HG03575 (cell line): ENCODE measurements around the gene ZNF610.

ENCODE experiments used
- ATAC-seq: cut with Tn5 transposase; IDR thresholded peaks from one replicate; pipeline ENCODE4 v1.9.1; 2021; ENCODE audit not compliant: unreplicated experiment, insufficient number of reproducible peaks, low FRiP score; ENCODE audit errors: extremely low read depth

Gene ZNF610

DNA sequence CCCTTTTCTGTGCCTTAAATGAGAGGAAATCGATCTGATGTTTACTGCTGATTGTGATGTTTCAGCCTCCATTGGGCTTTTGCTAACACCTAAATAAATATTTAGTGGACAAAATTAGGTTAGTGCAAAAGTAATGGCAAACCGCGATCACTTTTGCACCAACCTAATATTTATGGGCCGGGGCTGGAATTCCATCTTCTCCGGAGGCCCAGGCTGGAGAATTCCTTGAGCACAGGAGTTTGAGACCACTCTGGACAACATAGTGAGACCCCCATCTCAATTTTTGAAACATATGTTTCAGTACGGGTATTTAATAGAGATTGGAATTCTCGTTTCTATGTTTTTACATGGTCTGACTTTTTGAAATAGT lies 34.3 kb downstream of the ZNF610 start:
- ATAC-seq, result no peak

DNA sequence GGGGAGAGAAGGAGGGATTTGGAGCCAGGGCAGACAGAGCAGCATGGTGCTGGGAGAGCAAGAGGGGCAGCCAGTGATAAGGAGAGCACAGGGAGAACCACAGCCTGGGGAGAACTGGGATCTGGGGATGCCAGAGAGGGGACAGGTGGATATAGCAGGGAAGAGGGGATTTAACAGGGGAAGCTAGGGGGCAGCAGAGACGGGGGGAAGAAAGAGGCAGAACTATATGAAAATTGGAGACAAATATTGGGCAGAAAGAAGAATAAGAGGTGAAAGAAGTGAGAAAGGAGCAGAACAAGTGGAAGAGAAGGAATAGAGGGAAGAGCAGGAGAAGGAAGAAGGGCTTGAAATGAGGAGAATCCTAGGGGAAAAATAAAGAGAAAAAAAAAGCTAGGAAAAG lies 55.1 kb downstream of the ZNF610 start:
- no peak for ATAC-seq

DNA sequence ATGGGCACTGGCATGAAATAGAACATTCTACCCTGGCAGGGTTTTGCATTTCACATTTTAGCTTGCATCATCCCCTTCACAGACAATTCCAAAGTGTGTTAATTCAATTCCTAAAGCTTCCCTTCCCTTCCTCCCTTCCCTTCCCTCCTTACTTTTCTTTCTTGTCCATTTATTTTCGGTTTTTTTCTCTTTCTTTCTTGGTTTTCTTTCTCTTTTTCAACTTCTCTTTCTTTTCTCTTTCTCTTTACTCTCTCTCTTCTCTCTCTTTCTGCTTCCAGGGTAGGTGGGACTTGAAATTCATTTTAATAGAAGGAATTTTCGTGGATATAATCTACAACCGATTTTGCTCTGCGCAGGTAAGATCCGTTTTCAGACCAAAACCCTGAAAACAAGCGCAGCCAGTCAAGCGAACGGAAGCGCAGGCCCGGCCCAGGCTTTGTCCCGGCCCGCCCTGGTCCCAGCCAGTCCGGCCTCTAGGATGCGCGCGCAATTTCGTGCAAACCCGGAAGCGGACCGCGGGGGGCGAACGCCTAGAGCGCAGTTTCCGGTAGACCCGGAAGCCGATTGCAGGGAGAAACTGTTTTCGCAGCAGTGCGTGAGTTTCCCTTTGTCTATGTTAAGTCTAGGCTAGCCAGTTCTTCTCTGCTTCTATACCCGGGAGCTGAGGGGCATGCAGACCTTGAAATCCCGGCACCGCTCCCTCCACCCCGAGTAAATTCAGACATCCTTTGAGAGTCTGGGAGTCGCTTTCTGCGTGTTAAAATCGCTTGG lies 61.5 kb downstream of the ZNF610 start, which contains the start of gene ZNF528:
Gene ZNF528 (plus strand): TSS at position 540 of the 771 bp plus-strand sequence. CDS start 4,165 bp downstream, outside the sequence.
- ATAC-seq, result no peak

DNA sequence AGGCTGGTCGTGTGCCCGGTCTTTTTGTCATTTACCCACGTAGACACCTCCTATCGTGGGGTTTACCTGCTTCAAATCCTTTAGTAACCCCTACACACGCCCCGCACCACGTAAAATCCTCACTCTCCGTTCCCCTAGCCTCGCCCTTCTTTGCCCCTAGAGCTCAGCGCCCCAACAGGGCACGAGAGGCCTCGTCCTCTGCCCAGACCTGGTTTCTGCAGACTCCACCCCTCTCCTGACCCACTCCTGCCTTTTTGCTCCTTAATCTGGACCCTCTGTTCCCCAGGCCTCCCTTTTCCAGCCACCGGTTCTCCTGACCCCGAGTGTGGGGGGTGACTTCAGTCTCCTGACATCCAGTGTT lies 62.0 kb downstream of the ZNF610 start:
- no peak for ATAC-seq

DNA sequence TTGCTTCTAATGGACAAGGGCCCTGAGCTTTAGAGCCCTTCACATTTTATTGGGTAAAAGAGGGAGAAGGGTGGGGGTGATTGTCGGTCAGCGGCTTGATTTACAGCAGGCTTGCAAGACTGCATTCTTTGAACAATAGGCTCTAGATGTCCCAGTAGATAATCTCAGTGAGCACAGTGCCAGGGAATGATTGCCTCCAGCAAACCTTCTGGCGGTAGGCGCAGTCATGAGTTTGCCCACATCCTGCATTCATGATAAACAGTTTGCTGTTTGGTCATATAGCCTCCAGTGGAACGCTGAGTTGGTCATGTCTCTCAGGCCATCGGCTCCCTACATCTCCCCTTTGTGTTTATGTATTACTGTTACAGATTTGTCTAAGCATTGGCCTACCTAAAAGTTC lies 74.2 kb downstream of the ZNF610 start:
- ATAC-seq, result no peak

DNA sequence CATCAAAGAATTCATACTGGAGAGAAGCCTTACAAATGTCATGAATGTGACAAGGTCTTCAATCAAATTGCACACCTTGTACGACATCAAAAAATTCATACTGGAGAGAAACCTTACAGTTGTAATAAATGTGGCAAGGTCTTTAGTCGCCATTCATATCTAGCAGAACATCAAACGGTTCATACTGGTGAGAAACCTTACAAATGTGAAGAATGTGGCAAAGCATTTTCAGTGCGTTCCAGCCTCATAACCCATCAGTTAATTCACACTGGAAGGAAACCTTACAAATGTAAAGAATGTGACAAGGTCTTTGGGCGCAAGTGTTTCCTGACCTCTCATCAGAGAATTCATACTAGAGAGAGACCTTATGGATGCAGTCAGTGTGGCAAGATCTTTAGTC lies 79.7 kb downstream of the ZNF610 start:
- ATAC-seq, result no peak
